Measurements from ENCODE around the gene ITGAD. TPM values are rescaled to one million over a fixed set of nuclear protein-coding genes. Genes with fewer than 3 reads are reported as not detected.

Gene ITGAD
- total and polyA plus RNA-seq, 8 donors, result 0.04 to 0.35 (median 0.24) TPM; not detected in 2

GRCh38 chr16:31453255-31454204 is 60.4 kb downstream of the ITGAD start:
- no peak for TF ChIP-seq CTCF (IDR thresholded peaks at IDR 0.05)
- DNase-seq (no peak), ATAC-seq (peak; percentile 6)
- Histone ChIP-seq H3K4me1 (peaks cover 33 to 67% of the 10 kb centered on the region in 2 donors), H3K27ac (peak overlapping the region; percentile 57 to 65), H3K9me3 (no peaks in the 10 kb centered on the region), H3K36me3 (no peaks in the 10 kb centered on the region), H3K4me3 (no peak overlapping the region), H3K27me3 (no peaks in the 10 kb centered on the region)
- intact Hi-C loops (cut with DNase I), result no loop called here

- Histone ChIP-seq H3K4me3 (no peak overlapping the region), H3K36me3 (no peaks in the 10 kb centered on the region), H3K4me1 (peaks cover 39 to 76% of the 10 kb centered on the region in 2 donors), H3K9me3 (no peaks in the 10 kb centered on the region), H3K27ac (no peak overlapping the region), H3K27me3 (no peaks in the 10 kb centered on the region)
- DNase-seq (no peak), ATAC-seq (no peak)
- intact Hi-C loops (cut with DNase I), result no loop called here
- TF ChIP-seq CTCF (IDR thresholded peaks at IDR 0.05), result no peak
Measured at GRCh38 chr16:31455601-31456314, 62.6 kb downstream of the ITGAD start.

GRCh38 chr16:31456988-31457360 is 63.8 kb downstream of the ITGAD start:
- intact Hi-C loops (cut with DNase I), result no loop called here
- ATAC-seq (no peak), DNase-seq (no peak)
- H3K9me3 ChIP-seq, result no peaks in the 10 kb centered on the region
- H3K27ac ChIP-seq, result no peak overlapping the region
- peak overlapping the region in 1 of 2 donors; percentile 82 for H3K4me3 ChIP-seq
- no peaks in the 10 kb centered on the region for H3K27me3 ChIP-seq
- no peak for TF ChIP-seq CTCF (IDR thresholded peaks at IDR 0.05)
- peaks cover 35 to 77% of the 10 kb centered on the region in 2 donors for H3K4me1 ChIP-seq
- peaks cover 0 to 3% of the 10 kb centered on the region in 2 donors for H3K36me3 ChIP-seq

- DNase-seq, result peak in 2 of 4 donors; percentile 70 to 90
- peak; percentile 29 for ATAC-seq
- peak overlapping the region; percentile 99 to 100 for H3K27ac ChIP-seq
- peak overlapping the region; percentile 79 to 82 for H3K4me3 ChIP-seq
- H3K27me3 ChIP-seq, result no peaks in the 10 kb centered on the region
- H3K36me3 ChIP-seq, result peaks cover 0 to 16% of the 10 kb centered on the region in 2 donors
- peaks cover 32 to 67% of the 10 kb centered on the region in 2 donors for H3K4me1 ChIP-seq
- no peaks in the 10 kb centered on the region for H3K9me3 ChIP-seq
- intact Hi-C loops (cut with DNase I), result no loop called here
- no peak for TF ChIP-seq CTCF (IDR thresholded peaks at IDR 0.05)
Measured at GRCh38 chr16:31458073-31458843, 65.1 kb downstream of the ITGAD start.
